GM12891 (cell line): Measurements from ENCODE around the gene RTKN.

Experiments used
- POLR2A ChIP-seq: IDR thresholded peaks from 2 replicates; pipeline ENCODE4 v1.6.1; 2011; ENCODE audit warnings: low read depth, low read length, control low read depth
- POLR2AphosphoS5 ChIP-seq: IDR thresholded peaks from 2 replicates; pipeline ENCODE4 v1.6.1; 2011; ENCODE audit warnings: low read depth, low read length, control low read depth
- SPI1 ChIP-seq: IDR thresholded peaks from 2 replicates; pipeline ENCODE4 v1.6.1; 2011; ENCODE audit warnings: low read depth, low read length, control low read depth
- TAF1 ChIP-seq: IDR thresholded peaks from 2 replicates; pipeline ENCODE4 v1.6.1; 2011; ENCODE audit warnings: low read depth, low read length, control low read depth

GRCh38 chr2:74430502-74430901 is 11.2 kb downstream of the RTKN start:
- TF ChIP-seq POLR2A (no peak), TAF1 (no peak), POLR2AphosphoS5 (no peak), SPI1 (no peak)
